ENCODE data around the gene RFNG. TPM values are rescaled to one million over a fixed set of nuclear protein-coding genes. Genes with fewer than 3 reads are reported as not detected.
"Not testable (repeated sequence)": the region's sequence is repeated elsewhere in the genome, so short reads cannot be mapped to it uniquely, and the experiment has no call there.

RFNG gene
- total RNA-seq, 1 donor from 2014 or later = 61.4 TPM

DNA sequence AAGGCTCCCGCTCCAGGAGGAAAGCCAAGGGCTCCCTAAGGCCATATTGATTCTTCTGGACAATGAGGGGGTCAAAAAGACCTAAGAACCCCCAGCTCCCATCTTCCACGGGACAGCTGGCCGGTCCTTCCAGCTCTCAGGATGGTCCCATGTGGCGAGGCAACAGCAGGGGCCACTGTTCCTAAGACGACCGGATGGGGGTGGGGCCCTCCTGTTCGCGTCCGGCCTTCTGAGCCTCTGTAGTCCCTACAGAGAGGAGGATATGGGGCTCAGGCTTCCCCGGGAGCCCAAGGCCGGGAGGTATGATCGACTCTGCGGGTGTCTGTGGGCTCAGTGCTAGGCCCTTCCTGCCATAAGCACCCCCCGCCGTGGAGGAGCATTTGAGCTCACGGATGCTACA is 8.1 kb downstream of the RFNG start:
- Histone ChIP-seq H3K36me3 (peaks cover 0 to 15% of the 10 kb centered on the region in 2 donors), H3K4me1 (no peaks in the 10 kb centered on the region), H3K4me3 (no peak overlapping the region), H3K9me3 (no peaks in the 10 kb centered on the region), H3K27ac (no peak overlapping the region), H3K27me3 (no peaks in the 10 kb centered on the region)
- intact Hi-C loops (cut with DNase I) = loop anchor here (10.0 kb wide), 1 partner anchor 281 kb away; no protein-coding TSS in a partner anchor
- no peak for DNase-seq (ENCODE audit: extremely low spot score in 2 of 2)
- TF ChIP-seq, protein P1, sequence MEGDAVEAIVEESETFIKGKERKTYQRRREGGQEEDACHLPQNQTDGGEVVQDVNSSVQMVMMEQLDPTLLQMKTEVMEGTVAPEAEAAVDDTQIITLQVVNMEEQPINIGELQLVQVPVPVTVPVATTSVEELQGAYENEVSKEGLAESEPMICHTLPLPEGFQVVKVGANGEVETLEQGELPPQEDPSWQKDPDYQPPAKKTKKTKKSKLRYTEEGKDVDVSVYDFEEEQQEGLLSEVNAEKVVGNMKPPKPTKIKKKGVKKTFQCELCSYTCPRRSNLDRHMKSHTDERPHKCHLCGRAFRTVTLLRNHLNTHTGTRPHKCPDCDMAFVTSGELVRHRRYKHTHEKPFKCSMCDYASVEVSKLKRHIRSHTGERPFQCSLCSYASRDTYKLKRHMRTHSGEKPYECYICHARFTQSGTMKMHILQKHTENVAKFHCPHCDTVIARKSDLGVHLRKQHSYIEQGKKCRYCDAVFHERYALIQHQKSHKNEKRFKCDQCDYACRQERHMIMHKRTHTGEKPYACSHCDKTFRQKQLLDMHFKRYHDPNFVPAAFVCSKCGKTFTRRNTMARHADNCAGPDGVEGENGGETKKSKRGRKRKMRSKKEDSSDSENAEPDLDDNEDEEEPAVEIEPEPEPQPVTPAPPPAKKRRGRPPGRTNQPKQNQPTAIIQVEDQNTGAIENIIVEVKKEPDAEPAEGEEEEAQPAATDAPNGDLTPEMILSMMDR (IDR thresholded peaks at IDR 0.05) = no peak
- TF ChIP-seq POLR2AphosphoS5 (IDR thresholded peaks at IDR 0.05; ENCODE audit: insufficient read depth in 1 of 2, low read depth in 1 of 2) (no peak), POLR2A (IDR thresholded peaks at IDR 0.05) (no peak)

DNA sequence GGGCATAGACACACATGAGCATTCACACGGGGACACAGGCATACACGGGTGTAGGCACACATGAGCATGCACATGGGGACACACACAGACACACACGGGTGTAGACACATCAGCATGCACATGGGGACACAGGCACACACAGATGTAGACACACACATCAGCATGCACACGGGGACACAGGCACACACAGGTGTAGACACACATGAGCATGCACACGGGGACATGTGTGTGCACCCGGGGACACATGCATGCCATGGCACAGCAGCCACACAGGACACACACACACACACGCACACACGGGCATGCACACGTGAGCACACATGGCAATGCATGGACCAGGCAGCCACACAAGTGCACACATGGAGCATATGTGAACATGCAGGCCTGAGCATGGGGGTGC is 9.0 kb downstream of the RFNG start:
- H3K4me3 ChIP-seq = no peak overlapping the region
- no peaks in the 10 kb centered on the region for H3K4me1 ChIP-seq
- DNase-seq (ENCODE audit: extremely low spot score in 2 of 2) = no peak
- H3K36me3 ChIP-seq = peaks cover 0 to 8% of the 10 kb centered on the region in 2 donors
- no peak overlapping the region for H3K27ac ChIP-seq
- intact Hi-C loops (cut with DNase I) = loop anchor here (10.0 kb wide), 1 partner anchor 282 kb away; no protein-coding TSS in a partner anchor
- TF ChIP-seq POLR2A (IDR thresholded peaks at IDR 0.05) (no peak), POLR2AphosphoS5 (IDR thresholded peaks at IDR 0.05; ENCODE audit: insufficient read depth in 1 of 2, low read depth in 1 of 2) (no peak)
- TF ChIP-seq, protein P1 (IDR thresholded peaks at IDR 0.05) = no peak
- H3K27me3 ChIP-seq = no peaks in the 10 kb centered on the region
- no peaks in the 10 kb centered on the region for H3K9me3 ChIP-seq

- intact Hi-C loops (cut with DNase I) = loop anchor here (10.0 kb wide), 1 partner anchor 284 kb away; no protein-coding TSS in a partner anchor
- H3K27ac ChIP-seq = no peak overlapping the region
- no peaks in the 10 kb centered on the region for H3K36me3 ChIP-seq
- no peak overlapping the region for H3K4me3 ChIP-seq
- no peak for DNase-seq (ENCODE audit: extremely low spot score in 2 of 2)
- no peak for TF ChIP-seq POLR2AphosphoS5 (IDR thresholded peaks at IDR 0.05; ENCODE audit: insufficient read depth in 1 of 2, low read depth in 1 of 2)
- TF ChIP-seq, protein P1 (IDR thresholded peaks at IDR 0.05) = no peak
- H3K4me1 ChIP-seq = peaks cover 7% of the 10 kb centered on the region
- no peaks in the 10 kb centered on the region for H3K9me3 ChIP-seq
- H3K27me3 ChIP-seq = no peaks in the 10 kb centered on the region
Measured at GRCh38 chr17:82041144-82041814, 10.3 kb downstream of the RFNG start.

DNA sequence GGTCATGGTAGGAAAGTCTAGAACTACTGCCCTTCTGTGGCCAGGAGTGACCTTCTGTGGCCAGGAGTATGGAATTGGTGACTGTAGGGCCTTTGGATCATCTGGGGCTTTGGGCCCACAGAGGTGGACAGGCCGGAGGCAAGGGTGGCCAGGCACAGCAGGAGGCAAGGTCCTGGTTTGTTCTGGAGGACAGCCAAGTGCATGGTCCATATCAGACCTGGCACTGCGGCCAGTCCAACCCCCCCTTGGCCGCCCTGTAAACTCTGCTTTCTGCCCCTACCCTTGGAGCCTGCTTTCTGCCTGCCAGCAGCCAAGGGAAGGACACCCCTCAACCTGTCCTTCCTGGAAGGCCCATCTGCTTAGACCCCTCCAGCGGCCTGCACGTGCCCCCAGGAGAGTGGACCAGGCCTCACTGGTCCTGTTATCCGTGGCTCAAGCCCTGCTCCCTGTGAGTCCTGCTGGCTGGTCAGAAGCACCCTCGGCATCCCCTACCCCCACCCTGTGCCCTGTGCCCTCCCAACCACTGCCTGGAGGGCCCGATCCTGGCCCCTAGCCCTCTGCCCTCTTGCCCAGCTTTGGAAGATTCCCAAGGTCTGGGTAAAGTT is 11.8 kb downstream of the RFNG start:
- Histone ChIP-seq H3K4me1 (peaks cover 16% of the 10 kb centered on the region), H3K9me3 (no peaks in the 10 kb centered on the region), H3K4me3 (no peak overlapping the region), H3K36me3 (no peaks in the 10 kb centered on the region), H3K27ac (no peak overlapping the region), H3K27me3 (no peaks in the 10 kb centered on the region)
- DNase-seq (ENCODE audit: extremely low spot score in 2 of 2) = no peak
- intact Hi-C loops (cut with DNase I) = loop anchor here (10.0 kb wide), 1 partner anchor 285 kb away; no protein-coding TSS in a partner anchor
- TF ChIP-seq POLR2A (IDR thresholded peaks at IDR 0.05) (no peak), POLR2AphosphoS5 (IDR thresholded peaks at IDR 0.05; ENCODE audit: insufficient read depth in 1 of 2, low read depth in 1 of 2) (no peak)
- TF ChIP-seq, protein P1 (IDR thresholded peaks at IDR 0.05) = no peak

- H3K36me3 ChIP-seq; DNase-seq (ENCODE audit: extremely low spot score in 2 of 2); H3K9me3 ChIP-seq; intact Hi-C loops (cut with DNase I); H3K27me3 ChIP-seq; H3K27ac ChIP-seq; H3K4me3 ChIP-seq: not testable (repeated sequence)
- peaks cover 16% of the 10 kb centered on the region for H3K4me1 ChIP-seq
Measured at GRCh38 chr17:82038796-82039409, 12.7 kb downstream of the RFNG start.

All from vagina (tissue), 2 donors.